Measurements from ENCODE around the gene MMP24OS.

DNA sequence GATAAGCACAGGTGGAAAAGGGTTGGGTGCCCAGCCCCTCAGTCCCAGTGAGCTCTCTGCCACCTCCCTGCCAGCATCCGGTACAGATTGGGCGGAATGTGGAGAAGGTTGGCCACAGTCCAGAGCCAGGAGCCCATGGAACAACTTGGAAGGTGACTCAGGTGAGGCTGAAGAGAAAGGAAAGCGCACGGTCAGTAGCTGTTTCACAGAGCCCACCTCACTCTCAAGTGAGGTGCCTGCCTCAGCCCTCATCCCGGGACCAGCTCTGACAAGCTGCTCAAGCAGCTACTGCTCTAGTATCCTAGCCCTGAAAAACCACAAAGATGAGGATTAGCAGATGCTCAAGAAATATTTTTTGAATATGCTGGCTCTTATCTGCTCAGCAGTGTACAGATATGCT is 1.1 kb upstream of the MMP24OS start:
- TF ChIP-seq, protein P1, sequence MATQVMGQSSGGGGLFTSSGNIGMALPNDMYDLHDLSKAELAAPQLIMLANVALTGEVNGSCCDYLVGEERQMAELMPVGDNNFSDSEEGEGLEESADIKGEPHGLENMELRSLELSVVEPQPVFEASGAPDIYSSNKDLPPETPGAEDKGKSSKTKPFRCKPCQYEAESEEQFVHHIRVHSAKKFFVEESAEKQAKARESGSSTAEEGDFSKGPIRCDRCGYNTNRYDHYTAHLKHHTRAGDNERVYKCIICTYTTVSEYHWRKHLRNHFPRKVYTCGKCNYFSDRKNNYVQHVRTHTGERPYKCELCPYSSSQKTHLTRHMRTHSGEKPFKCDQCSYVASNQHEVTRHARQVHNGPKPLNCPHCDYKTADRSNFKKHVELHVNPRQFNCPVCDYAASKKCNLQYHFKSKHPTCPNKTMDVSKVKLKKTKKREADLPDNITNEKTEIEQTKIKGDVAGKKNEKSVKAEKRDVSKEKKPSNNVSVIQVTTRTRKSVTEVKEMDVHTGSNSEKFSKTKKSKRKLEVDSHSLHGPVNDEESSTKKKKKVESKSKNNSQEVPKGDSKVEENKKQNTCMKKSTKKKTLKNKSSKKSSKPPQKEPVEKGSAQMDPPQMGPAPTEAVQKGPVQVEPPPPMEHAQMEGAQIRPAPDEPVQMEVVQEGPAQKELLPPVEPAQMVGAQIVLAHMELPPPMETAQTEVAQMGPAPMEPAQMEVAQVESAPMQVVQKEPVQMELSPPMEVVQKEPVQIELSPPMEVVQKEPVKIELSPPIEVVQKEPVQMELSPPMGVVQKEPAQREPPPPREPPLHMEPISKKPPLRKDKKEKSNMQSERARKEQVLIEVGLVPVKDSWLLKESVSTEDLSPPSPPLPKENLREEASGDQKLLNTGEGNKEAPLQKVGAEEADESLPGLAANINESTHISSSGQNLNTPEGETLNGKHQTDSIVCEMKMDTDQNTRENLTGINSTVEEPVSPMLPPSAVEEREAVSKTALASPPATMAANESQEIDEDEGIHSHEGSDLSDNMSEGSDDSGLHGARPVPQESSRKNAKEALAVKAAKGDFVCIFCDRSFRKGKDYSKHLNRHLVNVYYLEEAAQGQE (IDR thresholded peaks at IDR 0.05; ENCODE audit: insufficient read depth in 1 of 2, low read depth in 2 of 2, low read length in 2 of 2) = no peak
- no peak for TF ChIP-seq POLR2AphosphoS5 (IDR thresholded peaks at IDR 0.05; ENCODE audit: low read depth, low read length)
- no peak for TF ChIP-seq TAF1 (IDR thresholded peaks at IDR 0.05; ENCODE audit: borderline replicate concordance, insufficient read depth, low read length)
- TF ChIP-seq SIN3A (IDR thresholded peaks at IDR 0.05; ENCODE audit: borderline replicate concordance, insufficient read depth, low read length) = no peak
- TF ChIP-seq FOXP2 (optimal IDR thresholded peaks at IDR 0.05; ENCODE audit: borderline replicate concordance, extremely low read depth, extremely low read length, insufficient read depth) = no peak

Measured in PFSK-1 (cell line).